SK-N-SH (cell line): ENCODE measurements around the gene PSME1.

Experiments used
- MEF2A ChIP-seq: IDR thresholded peaks from 2 replicates; pipeline ENCODE4 v1.4.0; 2012; ENCODE audit warnings: low read depth, borderline replicate concordance
- RXRA ChIP-seq: IDR thresholded peaks from 2 replicates; pipeline ENCODE4 v1.4.0; 2012; ENCODE audit warnings: low read depth, mild to moderate bottlenecking, borderline replicate concordance
- TEAD4 ChIP-seq: IDR thresholded peaks from 2 replicates; pipeline ENCODE4 v1.4.0; 2012; ENCODE audit warnings: mild to moderate bottlenecking, borderline replicate concordance; ENCODE audit not compliant: insufficient read depth
- YY1 ChIP-seq: IDR thresholded peaks from 2 replicates; pipeline ENCODE4 v1.4.0; 2012; ENCODE audit warnings: low read depth, mild to moderate bottlenecking
- TF ChIP-seq, protein P1 (sequence below): fragments of 200-600 bp; sonication (generic); IDR thresholded peaks from 2 replicates; pipeline ENCODE4 v1.6.1; 2017; ENCODE audit warnings: antibody characterized with exemption, mild to moderate bottlenecking, moderate library complexity

- no peak for TF ChIP-seq MEF2A
- no peak for TF ChIP-seq YY1
- no peak for TF ChIP-seq TEAD4
- TF ChIP-seq RXRA: no peak
- TF ChIP-seq, protein P1, sequence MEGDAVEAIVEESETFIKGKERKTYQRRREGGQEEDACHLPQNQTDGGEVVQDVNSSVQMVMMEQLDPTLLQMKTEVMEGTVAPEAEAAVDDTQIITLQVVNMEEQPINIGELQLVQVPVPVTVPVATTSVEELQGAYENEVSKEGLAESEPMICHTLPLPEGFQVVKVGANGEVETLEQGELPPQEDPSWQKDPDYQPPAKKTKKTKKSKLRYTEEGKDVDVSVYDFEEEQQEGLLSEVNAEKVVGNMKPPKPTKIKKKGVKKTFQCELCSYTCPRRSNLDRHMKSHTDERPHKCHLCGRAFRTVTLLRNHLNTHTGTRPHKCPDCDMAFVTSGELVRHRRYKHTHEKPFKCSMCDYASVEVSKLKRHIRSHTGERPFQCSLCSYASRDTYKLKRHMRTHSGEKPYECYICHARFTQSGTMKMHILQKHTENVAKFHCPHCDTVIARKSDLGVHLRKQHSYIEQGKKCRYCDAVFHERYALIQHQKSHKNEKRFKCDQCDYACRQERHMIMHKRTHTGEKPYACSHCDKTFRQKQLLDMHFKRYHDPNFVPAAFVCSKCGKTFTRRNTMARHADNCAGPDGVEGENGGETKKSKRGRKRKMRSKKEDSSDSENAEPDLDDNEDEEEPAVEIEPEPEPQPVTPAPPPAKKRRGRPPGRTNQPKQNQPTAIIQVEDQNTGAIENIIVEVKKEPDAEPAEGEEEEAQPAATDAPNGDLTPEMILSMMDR: no peak
Observed at GRCh38 chr14:24144451-24144850, 8.5 kb downstream of the PSME1 start.
